HCT116 (cell line): Measurements from ENCODE around the gene SLMAP. TPM values are rescaled to one million over a fixed set of nuclear protein-coding genes. Genes with fewer than 3 reads are reported as not detected.

Source experiments
- ATAC-seq: fragments of 200-7000 bp; cut with Tn5 transposase; 2 replicates; pipeline ENCODE4 v1.9.1; 2020; ENCODE audit warnings: mild to moderate bottlenecking, moderate library complexity
- BruUV-seq: library from RNA; stranded (reverse); fragments of 400-500 nt; replicated peaks from 2 replicates; lab custom pipeline; 2021; lab: Mats Ljungman, UMichigan
- CTCF ChIA-PET: fragments of 300-600 bp; sonication (Branson Sonifier 250); formaldehyde crosslinking; loops from one replicate; lab custom pipeline; 2021; ENCODE audit warnings: antibody characterized with exemption; lab: Charles Lee
- POLR2A ChIA-PET: fragments of 300-600, 350-600 bp; sonication (Branson Sonifier 250); formaldehyde crosslinking; loops from one replicate; lab custom pipeline; 2021; ENCODE audit warnings: antibody characterized with exemption; lab: Charles Lee
- RAD21 ChIA-PET, 2 experiments: fragments of 300-600 bp; sonication (Branson Sonifier 250); formaldehyde crosslinking; loops; one replicate each; lab custom pipeline; 2023; ENCODE audit warnings: low total read pairs in 2 of 2; ENCODE audit not compliant: uncharacterized antibody in 2 of 2, unreplicated experiment in 2 of 2, low non-redundant PET in 1 of 2; lab: Charles Lee
- DNase-seq: peaks from one replicate; pipeline ENCODE4 v3.0.0-alpha.2; 2010; ENCODE audit warnings: low read depth, low spot score
- H2AFZ ChIP-seq: fragments of 200-600 bp; shearing (Covaris generic), sonication (generic); 2 replicates; pipeline ENCODE4 v1.6.1; 2017; ENCODE audit warnings: low read depth, mixed run types, mixed read lengths, antibody characterized with exemption, low read length; ENCODE audit not compliant: poor library complexity, severe bottlenecking
- H3K27ac ChIP-seq: 2 replicates; pipeline ENCODE4 v1.5.1; 2012; ENCODE audit warnings: low read depth, low read length
- H3K27me3 ChIP-seq: fragments of 200-600 bp; sonication (generic); 2 replicates; pipeline ENCODE4 v1.6.1; 2016; ENCODE audit warnings: mixed run types, low read length, mixed read lengths; ENCODE audit not compliant: insufficient read depth
- H3K36me3 ChIP-seq, 2 experiments: fragments of 200-500 bp in 1 of 2; fragments of 200-600 bp in 1 of 2; sonication (Bioruptor generic) in 1 of 2; sonication (generic) in 1 of 2; 2 replicates each; pipeline versions ENCODE4 v1.5.1 to v1.6.1; 2014 to 2016; ENCODE audit warnings: low read length in 2 of 2, inconsistent platforms in 1 of 2, mixed read lengths in 1 of 2, mixed run types in 1 of 2; ENCODE audit not compliant: insufficient read depth in 2 of 2, control insufficient read depth in 1 of 2
- H3K4me1 ChIP-seq, 2 experiments: fragments of 200-600 bp in 1 of 2; sonication (generic) in 1 of 2; 2 replicates each; pipeline versions ENCODE4 v1.5.1 to v1.6.1; 2012 to 2017; ENCODE audit warnings: low read length in 2 of 2, inconsistent platforms in 1 of 2, mild to moderate bottlenecking in 1 of 2, mixed read lengths in 1 of 2, mixed run types in 1 of 2, moderate library complexity in 1 of 2; ENCODE audit not compliant: insufficient read depth in 2 of 2, control insufficient read depth in 1 of 2
- H3K4me2 ChIP-seq: fragments of 200-600 bp; sonication (generic); 2 replicates; pipeline ENCODE4 v1.6.1; 2017; ENCODE audit warnings: mixed run types, low read length, mixed read lengths
- H3K4me3 ChIP-seq, 2 experiments: fragments of 200-600 bp in 1 of 2; sonication (generic) in 1 of 2; replicated peaks in 1 of 2; 2 replicates each; pipeline ENCODE4 v1.5.1; 2011 to 2016; ENCODE audit warnings: low read length in 2 of 2, control low read depth in 1 of 2, low read depth in 1 of 2, mild to moderate bottlenecking in 1 of 2, mixed read lengths in 1 of 2, mixed run types in 1 of 2
- H3K79me2 ChIP-seq: fragments of 200-600 bp; sonication (generic); 2 replicates; pipeline ENCODE4 v1.6.1; 2017; ENCODE audit warnings: mild to moderate bottlenecking, mixed run types, low read length, moderate library complexity, mixed read lengths; ENCODE audit not compliant: insufficient read depth
- H3K9ac ChIP-seq: fragments of 200-600 bp; sonication (generic); 2 replicates; pipeline ENCODE4 v1.6.1; 2016; ENCODE audit warnings: low read length, mixed read lengths
- H3K9me2 ChIP-seq: fragments of 200-600 bp; sonication (generic), shearing (Covaris generic); 2 replicates; pipeline ENCODE4 v1.6.1; 2017; ENCODE audit warnings: mixed run types, mild to moderate bottlenecking, moderate library complexity; ENCODE audit not compliant: insufficient read depth
- H3K9me3 ChIP-seq, 2 experiments: fragments of 200-500 bp in 1 of 2; fragments of 200-600 bp in 1 of 2; sonication (Bioruptor generic) in 1 of 2; sonication (generic) in 1 of 2; 2 replicates each; pipeline ENCODE4 v1.6.1; 2014 to 2017; ENCODE audit warnings: low read length in 2 of 2, mixed read lengths in 2 of 2, inconsistent platforms in 1 of 2, low read depth in 1 of 2, mild to moderate bottlenecking in 1 of 2, mixed run types in 1 of 2, moderate library complexity in 1 of 2; ENCODE audit not compliant: control insufficient read depth in 1 of 2, insufficient read depth in 1 of 2
- H4K20me1 ChIP-seq: fragments of 200-600 bp; sonication (generic), shearing (Covaris generic); 2 replicates; pipeline ENCODE4 v1.6.1; 2017; ENCODE audit warnings: mixed run types, mild to moderate bottlenecking, moderate library complexity; ENCODE audit not compliant: insufficient read depth
- CBX3 ChIP-seq: IDR thresholded peaks from 2 replicates; pipeline ENCODE4 v1.6.1; 2012; ENCODE audit warnings: low read depth
- CEBPB ChIP-seq: IDR thresholded peaks from 2 replicates; pipeline ENCODE4 v1.6.1; 2012; ENCODE audit warnings: low read depth
- CTCF ChIP-seq, 3 experiments: fragments of 200-600 bp in 1 of 3; sonication (generic) in 1 of 3; IDR thresholded peaks in 2 of 3; conservative IDR thresholded peaks in 1 of 3; 2 replicates each; pipeline ENCODE4 v1.5.1; 2012 to 2017; ENCODE audit warnings: low read depth in 2 of 3, low read length in 2 of 3, antibody characterized with exemption in 1 of 3, borderline replicate concordance in 1 of 3, control low read depth in 1 of 3, mild to moderate bottlenecking in 1 of 3, mixed read lengths in 1 of 3, mixed run types in 1 of 3, moderate library complexity in 1 of 3; ENCODE audit not compliant: insufficient read depth in 1 of 3
- EGR1 ChIP-seq: IDR thresholded peaks from 2 replicates; pipeline ENCODE4 v1.6.1; 2012; ENCODE audit warnings: low read depth
- FOSL1 ChIP-seq: IDR thresholded peaks from 2 replicates; pipeline ENCODE4 v1.6.1; 2012; ENCODE audit warnings: low read depth
- JUND ChIP-seq: IDR thresholded peaks from 2 replicates; pipeline ENCODE4 v1.6.1; 2012
- MAX ChIP-seq: IDR thresholded peaks from 2 replicates; pipeline ENCODE4 v1.6.1; 2012
- POLR2AphosphoS5 ChIP-seq: IDR thresholded peaks from 2 replicates; pipeline ENCODE4 v1.6.1; 2011; ENCODE audit warnings: mild to moderate bottlenecking, low read depth, low read length, moderate library complexity
- REST ChIP-seq: IDR thresholded peaks from 2 replicates; pipeline ENCODE4 v1.6.1; 2012; ENCODE audit warnings: low read depth
- SIN3A ChIP-seq: IDR thresholded peaks from 2 replicates; pipeline ENCODE4 v1.6.1; 2012; ENCODE audit warnings: low read depth
- SP1 ChIP-seq: IDR thresholded peaks from 2 replicates; pipeline ENCODE4 v1.6.1; 2012; ENCODE audit warnings: low read depth
- SRF ChIP-seq: IDR thresholded peaks from 2 replicates; pipeline ENCODE4 v1.6.1; 2012; ENCODE audit warnings: low read depth
- TCF7L2 ChIP-seq: IDR thresholded peaks from 2 replicates; pipeline ENCODE4 v1.7.0; 2011; ENCODE audit warnings: borderline replicate concordance, inconsistent platforms; ENCODE audit not compliant: insufficient read depth, insufficient read length; ENCODE audit errors: extremely low read depth
- ZBTB33 ChIP-seq: IDR thresholded peaks from 2 replicates; pipeline ENCODE4 v1.6.1; 2011; ENCODE audit warnings: mild to moderate bottlenecking, low read length, moderate library complexity; ENCODE audit not compliant: insufficient replicate concordance; ENCODE audit errors: extremely low read depth
- ZFX ChIP-seq: fragments of 450-650 bp; IDR thresholded peaks from 2 replicates; pipeline ENCODE4 v1.6.1; 2017
- intact Hi-C: fragments of 100-400 bp; cut with micrococcal nuclease; formaldehyde crosslinking; loops from 2 replicates; pipeline ENCODE4 v1.10.0; 2022
- total RNA-seq: library from RNA; stranded (reverse); gene quantifications from one replicate; pipeline ENCODE4 v1.2.1, GENCODE V29; 2021; ENCODE audit not compliant: unreplicated experiment

Gene SLMAP
- total RNA-seq, 1 experiment from 2014 or later: 81.0 TPM

- TF ChIP-seq REST (no peak), EGR1 (no peak), POLR2AphosphoS5 (no peak), SIN3A (no peak), CEBPB (no peak), TCF7L2 (no peak)
These were observed 49.2 kb downstream of the SLMAP start (continued) for GRCh38 chr3:57805266-57805665.

GRCh38 chr3:57805674-57806073, 49.6 kb downstream of the SLMAP start:
- no peaks in the 10 kb centered on the region for H3K36me3 ChIP-seq
- no peaks in the 10 kb centered on the region for H3K27me3 ChIP-seq
- intact Hi-C loops: loop anchor here (1.0 to 2.0 kb wide), 2 partner anchors 49 to 208 kb away; partner anchors contain the start of genes ARF4 and SLMAP
- H3K9me3 ChIP-seq: no peaks in the 10 kb centered on the region
- H3K79me2 ChIP-seq: peaks cover 96% of the 10 kb centered on the region
- DNase-seq: peak; percentile 96
- H3K9me2 ChIP-seq: no peaks in the 10 kb centered on the region
- RAD21 ChIA-PET: interaction anchor here (0.5 kb wide), 2 partner anchors 51 to 355 kb away, joined by 3 read pairs; no protein-coding TSS in a partner anchor
- peak overlapping the region in 1 of 2 experiments; percentile 25; a peak in 2 of 4 replicates for H3K4me3 ChIP-seq
- H3K4me2 ChIP-seq: peak overlapping the region; percentile 69
- no peak overlapping the region for H2AFZ ChIP-seq
- H3K9ac ChIP-seq: peak overlapping the region; percentile 40
- H3K4me1 ChIP-seq: peaks cover 49 to 62% of the 10 kb centered on the region in 2 experiments
- H3K27ac ChIP-seq: peak overlapping the region; percentile 77; the same call in 1 of the 2 replicates
- CTCF ChIA-PET: no interaction called here
- POLR2A ChIA-PET: interaction anchor here (0.6 to 1.2 kb wide), 3 partner anchors 11 to 721 kb away, joined by 3 read pairs; no protein-coding TSS in a partner anchor
- H4K20me1 ChIP-seq: no peaks in the 10 kb centered on the region
- BruUV-seq: no TSS peak
- peak; percentile 82 for ATAC-seq
- peak; percentile 97 for TF ChIP-seq JUND
- TF ChIP-seq CBX3: peak; percentile 87
- 0 out of 2 replicates have a peak, but pooled peaks have one; percentile 39 for TF ChIP-seq MAX
- TF ChIP-seq CEBPB: peak; percentile 46; the same call in 1 of the 2 replicates
- TF ChIP-seq SRF: peak; percentile 83
- peak; percentile 99 for TF ChIP-seq FOSL1
- TF ChIP-seq ZBTB33: no peak
- peak; percentile 59 for TF ChIP-seq POLR2AphosphoS5
- TF ChIP-seq CTCF (IDR thresholded peaks at IDR 0.05 in 2 of 3, conservative IDR thresholded peaks at IDR 0.05 in 1 of 3; ENCODE audit: borderline replicate concordance in 1 of 3, insufficient read depth in 1 of 3, low read depth in 2 of 3, low read length in 2 of 3): no peak
- TF ChIP-seq SP1: peak; percentile 94
- no peak for TF ChIP-seq ZFX
